PC-9 (cell line): ENCODE data around the gene RALBP1. TPM values are rescaled to one million over a fixed set of nuclear protein-coding genes. Genes with fewer than 3 reads are reported as not detected.

Source experiments
- BruUV-seq: library from RNA; stranded (reverse); fragments of 400-500 nt; replicated peaks from 2 replicates; lab custom pipeline; 2021; lab: Mats Ljungman, UMichigan
- CTCF ChIA-PET: fragments of 300-600 bp; sonication (Branson Sonifier 250); formaldehyde crosslinking; loops from one replicate; lab custom pipeline; 2022; ENCODE audit warnings: antibody characterized with exemption; lab: Charles Lee
- POLR2A ChIA-PET: fragments of 300-600 bp; sonication (Branson Sonifier 250); formaldehyde crosslinking; loops from one replicate; lab custom pipeline; 2022; ENCODE audit warnings: antibody characterized with exemption; ENCODE audit not compliant: unreplicated experiment; lab: Charles Lee
- DNase-seq, 2 experiments: peaks; one replicate each; pipeline versions ENCODE4 v3.0.0 to v3.0.0-alpha.2; 2015 to 2022; ENCODE audit warnings: mixed read lengths in 1 of 2
- H2AFZ ChIP-seq: fragments of 200-600 bp; sonication (generic); 2 replicates; pipeline ENCODE4 v1.8.1; 2017; ENCODE audit warnings: antibody characterized with exemption
- H3F3A ChIP-seq: fragments of 200-600 bp; sonication (generic); 2 replicates; pipeline ENCODE4 v1.8.1; 2017; ENCODE audit warnings: antibody characterized with exemption, mild to moderate bottlenecking, low read depth; ENCODE audit not compliant: insufficient read depth
- H3K27ac ChIP-seq: fragments of 200-600 bp; sonication (generic); 2 replicates; pipeline ENCODE4 v1.6.1; 2016; ENCODE audit warnings: mixed run types
- H3K27me3 ChIP-seq: fragments of 200-600 bp; sonication (generic); 2 replicates; pipeline ENCODE4 v1.6.1; 2016; ENCODE audit warnings: low read depth, mixed run types; ENCODE audit not compliant: insufficient read depth
- H3K36me3 ChIP-seq: fragments of 200-600 bp; sonication (generic); 2 replicates; pipeline ENCODE4 v1.6.1; 2016; ENCODE audit warnings: low read depth, mixed run types
- H3K4me1 ChIP-seq: fragments of 200-600 bp; sonication (generic); replicated peaks from 2 replicates; pipeline ENCODE4 v1.6.1; 2016; ENCODE audit warnings: mixed run types; ENCODE audit not compliant: insufficient read depth
- H3K4me2 ChIP-seq: fragments of 200-600 bp; sonication (generic); 2 replicates; pipeline ENCODE4 v1.6.1; 2017; ENCODE audit warnings: mixed run types
- H3K4me3 ChIP-seq: fragments of 200-600 bp; sonication (generic); 2 replicates; pipeline ENCODE4 v1.6.1; 2016; ENCODE audit warnings: mixed run types
- H3K79me2 ChIP-seq: fragments of 200-600 bp; sonication (generic); 2 replicates; pipeline ENCODE4 v1.6.1; 2017; ENCODE audit warnings: low read depth, mixed run types
- H3K9me2 ChIP-seq: fragments of 200-600 bp; sonication (generic); 2 replicates; pipeline ENCODE4 v1.8.1; 2017; ENCODE audit warnings: mild to moderate bottlenecking; ENCODE audit not compliant: insufficient read depth
- H3K9me3 ChIP-seq: fragments of 200-600 bp; sonication (generic); 2 replicates; pipeline ENCODE4 v1.8.1; 2016; ENCODE audit warnings: low read depth; ENCODE audit not compliant: insufficient read depth
- H4K20me1 ChIP-seq: fragments of 200-600 bp; sonication (generic); 2 replicates; pipeline ENCODE4 v1.8.1; 2017; ENCODE audit not compliant: insufficient read depth
- CTCF ChIP-seq: fragments of 200-600 bp; sonication (generic); conservative IDR thresholded peaks from 2 replicates; pipeline ENCODE4 v1.6.1; 2017; ENCODE audit warnings: mixed run types, antibody characterized with exemption, mild to moderate bottlenecking, moderate library complexity
- EZH2 ChIP-seq: fragments of 200-600 bp; sonication (generic); IDR thresholded peaks from 2 replicates; pipeline ENCODE4 v1.8.0; 2017; ENCODE audit warnings: antibody characterized with exemption, low read depth
- intact Hi-C: fragments of 100-400 bp; cut with micrococcal nuclease; formaldehyde crosslinking; loops from one replicate; pipeline ENCODE4 v1.10.0; 2022; ENCODE audit not compliant: unreplicated experiment
- total RNA-seq: library from RNA; stranded (reverse); gene quantifications from 2 replicates; pipeline ENCODE4 v1.2.3, GENCODE V29; 2021

RALBP1 gene
- total RNA-seq, 1 experiment from 2014 or later, result 95.0 TPM

GRCh38 chr18:9521770-9522169 lies 46.5 kb downstream of the RALBP1 start:
- no TSS peak for BruUV-seq
- no peak overlapping the region for H2AFZ ChIP-seq
- no peaks in the 10 kb centered on the region; the same call in 1 of the 2 replicates for H3F3A ChIP-seq
- no peaks in the 10 kb centered on the region; the same call in 1 of the 2 replicates for H4K20me1 ChIP-seq
- no peaks in the 10 kb centered on the region for H3K9me3 ChIP-seq
- H3K4me1 ChIP-seq, result peaks cover 16% of the 10 kb centered on the region
- H3K27me3 ChIP-seq, result no peaks in the 10 kb centered on the region
- H3K4me3 ChIP-seq, result no peak overlapping the region
- TF ChIP-seq CTCF (no peak), EZH2 (no peak)
- no peak overlapping the region for H3K4me2 ChIP-seq
- peaks cover 11% of the 10 kb centered on the region; the same call in 1 of the 2 replicates for H3K36me3 ChIP-seq
- H3K9me2 ChIP-seq, result no peaks in the 10 kb centered on the region
- no peak overlapping the region for H3K27ac ChIP-seq
- intact Hi-C loops, result no loop called here
- peaks cover 2% of the 10 kb centered on the region; the same call in 1 of the 2 replicates for H3K79me2 ChIP-seq
- ChIA-PET CTCF (interaction anchor here (0.5 to 0.6 kb wide), 2 partner anchors 86 to 366 kb away, joined by 4 read pairs; no protein-coding TSS in a partner anchor), POLR2A (no interaction called here)
- DNase-seq, result no peak

GRCh38 chr18:9522952-9523351 lies 47.6 kb downstream of the RALBP1 start:
- no peak overlapping the region for H3K27ac ChIP-seq
- H4K20me1 ChIP-seq, result no peaks in the 10 kb centered on the region
- H3K4me1 ChIP-seq, result peaks cover 19% of the 10 kb centered on the region
- H3K9me3 ChIP-seq, result peaks cover 3% of the 10 kb centered on the region; the same call in 1 of the 2 replicates
- H2AFZ ChIP-seq, result no peak overlapping the region
- no peak for DNase-seq
- no peaks in the 10 kb centered on the region for H3K79me2 ChIP-seq
- no peak overlapping the region for H3K4me2 ChIP-seq
- H3K9me2 ChIP-seq, result no peaks in the 10 kb centered on the region
- intact Hi-C loops, result no loop called here
- H3K36me3 ChIP-seq, result peaks cover 23% of the 10 kb centered on the region
- ChIA-PET CTCF (interaction anchor here (0.6 kb wide), 1 partner anchor 201 kb away, joined by 9 read pairs; no protein-coding TSS in a partner anchor), POLR2A (no interaction called here)
- BruUV-seq, result no TSS peak
- no peak for TF ChIP-seq EZH2
- no peaks in the 10 kb centered on the region; the same call in 1 of the 2 replicates for H3F3A ChIP-seq
- no peaks in the 10 kb centered on the region for H3K27me3 ChIP-seq
- H3K4me3 ChIP-seq, result no peak overlapping the region

GRCh38 chr18:9526458-9526857 lies 51.1 kb downstream of the RALBP1 start:
- intact Hi-C loops, result no loop called here
- H3K27ac ChIP-seq, result peak overlapping the region; percentile 72
- no TSS peak for BruUV-seq
- ChIA-PET CTCF (no interaction called here), POLR2A (interaction anchor here (0.6 kb wide), 1 partner anchor 247 kb away, joined by 4 read pairs; no protein-coding TSS in a partner anchor)
- H4K20me1 ChIP-seq, result no peaks in the 10 kb centered on the region
- H3K4me3 ChIP-seq, result no peak overlapping the region
- H3K9me3 ChIP-seq, result peaks cover 8% of the 10 kb centered on the region; the same call in 1 of the 2 replicates
- H3K36me3 ChIP-seq, result peaks cover 36% of the 10 kb centered on the region
- no peaks in the 10 kb centered on the region; the same call in 1 of the 2 replicates for H3F3A ChIP-seq
- no peaks in the 10 kb centered on the region for H3K27me3 ChIP-seq
- no peak overlapping the region for H2AFZ ChIP-seq
- H3K79me2 ChIP-seq, result no peaks in the 10 kb centered on the region
- peak; percentile 41 to 81 for DNase-seq
- no peaks in the 10 kb centered on the region for H3K9me2 ChIP-seq
- H3K4me1 ChIP-seq, result peaks cover 19% of the 10 kb centered on the region
- peak overlapping the region; percentile 31; the same call in 1 of the 2 replicates for H3K4me2 ChIP-seq
- TF ChIP-seq EZH2 (no peak), CTCF (no peak)
